HG02763 (cell line): ENCODE measurements around the gene VRK3.

Experiments
- ATAC-seq: cut with Tn5 transposase; IDR thresholded peaks from one replicate; pipeline ENCODE4 v1.9.1; 2021; ENCODE audit warnings: mild to moderate bottlenecking, moderate library complexity; ENCODE audit not compliant: unreplicated experiment

VRK3 gene

GRCh38 chr19:50036908-50037307 is 11.7 kb upstream of the VRK3 start:
- ATAC-seq: no peak

GRCh38 chr19:50030937-50031336 is 5.8 kb upstream of the VRK3 start:
- ATAC-seq: no peak

DNA sequence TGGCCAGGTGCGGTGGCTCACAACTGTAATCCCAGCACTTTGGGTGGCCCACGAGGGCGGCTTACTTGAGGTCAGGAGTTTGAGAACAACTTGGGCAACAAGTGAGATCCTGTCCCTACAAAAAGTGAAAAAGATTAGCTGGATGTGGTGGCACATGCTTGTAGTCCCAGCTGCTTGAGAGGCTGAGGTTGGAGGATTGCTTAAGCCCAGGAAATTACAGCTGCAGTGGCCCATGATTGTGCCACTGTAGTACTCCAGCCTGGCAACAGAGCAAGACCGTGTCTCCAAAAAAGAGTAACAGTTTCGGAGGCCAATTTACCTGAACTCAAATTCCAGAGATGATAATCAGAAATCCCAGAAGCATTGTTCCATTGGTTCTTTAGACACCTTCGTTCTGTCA is 5.1 kb upstream of the VRK3 start:
- no peak for ATAC-seq

DNA sequence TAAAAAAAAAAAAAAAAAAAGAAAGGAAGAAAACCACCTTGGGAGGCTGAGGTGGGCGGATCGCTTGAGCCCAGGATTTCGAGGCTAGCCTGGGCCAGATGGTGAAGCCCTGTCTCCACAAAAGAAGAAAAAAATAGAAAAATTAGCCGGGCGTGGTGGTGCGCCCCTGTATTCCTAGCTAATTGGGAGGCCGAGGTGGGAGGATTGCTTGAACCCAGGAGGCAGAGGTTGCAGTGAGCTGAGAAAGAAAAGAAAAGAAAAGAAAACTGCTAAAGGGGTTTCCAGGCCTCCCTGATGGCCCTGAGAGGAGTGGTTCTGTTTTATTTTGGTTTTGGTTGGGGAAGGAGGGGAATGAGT is 1.4 kb upstream of the VRK3 start:
- ATAC-seq: no peak

- peak; percentile 62 for ATAC-seq
Observed at GRCh38 chr19:50025794-50026549, 800 bp upstream of the VRK3 start, which contains the start of gene ZNF473. Gene ZNF473 (plus strand): TSS chr19:50026005. CDS start chr19:50031083, 5,078 bp downstream.

GRCh38 chr19:50024719-50025021 is 502 bp downstream of the VRK3 start:
- peak; percentile 1 for ATAC-seq

DNA sequence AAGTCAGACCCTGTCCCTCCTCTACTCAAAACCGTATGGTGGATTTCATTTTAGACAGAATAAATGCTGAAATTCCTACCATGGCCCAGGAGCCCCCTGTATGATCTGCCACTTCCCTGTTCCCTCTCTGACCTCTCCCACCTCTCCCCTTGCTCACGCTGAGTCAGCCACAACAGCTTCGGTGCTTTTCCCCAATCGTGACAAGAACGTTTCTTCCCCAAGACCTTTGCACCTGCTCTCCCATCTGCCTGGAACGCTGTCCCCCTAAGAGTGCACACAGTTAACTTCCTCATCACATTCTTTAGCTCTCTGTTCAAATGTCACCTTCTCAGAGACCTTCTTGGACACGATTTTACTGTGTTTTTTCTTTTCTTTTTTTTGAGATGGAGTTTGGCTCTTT is 2.3 kb downstream of the VRK3 start:
- no peak for ATAC-seq

DNA sequence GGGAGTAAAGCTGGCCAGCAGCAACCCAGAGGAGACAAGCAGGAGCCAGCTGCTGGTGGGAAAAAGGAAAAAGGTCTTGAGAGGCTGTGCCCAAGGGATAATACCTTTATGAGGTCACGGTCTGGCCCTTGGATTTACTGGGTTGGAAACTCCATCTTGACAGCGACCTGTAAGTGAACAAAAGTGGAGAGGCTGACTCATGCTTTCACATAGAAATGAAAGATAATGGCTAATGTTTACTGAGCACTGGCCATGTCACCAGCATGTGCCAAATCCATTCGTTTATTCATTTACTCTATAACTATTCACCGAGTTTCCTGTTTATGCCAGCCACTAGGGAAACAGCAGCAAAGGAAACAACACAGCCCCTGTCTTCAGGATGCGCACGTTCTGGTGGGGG is 4.7 kb downstream of the VRK3 start:
- no peak for ATAC-seq

DNA sequence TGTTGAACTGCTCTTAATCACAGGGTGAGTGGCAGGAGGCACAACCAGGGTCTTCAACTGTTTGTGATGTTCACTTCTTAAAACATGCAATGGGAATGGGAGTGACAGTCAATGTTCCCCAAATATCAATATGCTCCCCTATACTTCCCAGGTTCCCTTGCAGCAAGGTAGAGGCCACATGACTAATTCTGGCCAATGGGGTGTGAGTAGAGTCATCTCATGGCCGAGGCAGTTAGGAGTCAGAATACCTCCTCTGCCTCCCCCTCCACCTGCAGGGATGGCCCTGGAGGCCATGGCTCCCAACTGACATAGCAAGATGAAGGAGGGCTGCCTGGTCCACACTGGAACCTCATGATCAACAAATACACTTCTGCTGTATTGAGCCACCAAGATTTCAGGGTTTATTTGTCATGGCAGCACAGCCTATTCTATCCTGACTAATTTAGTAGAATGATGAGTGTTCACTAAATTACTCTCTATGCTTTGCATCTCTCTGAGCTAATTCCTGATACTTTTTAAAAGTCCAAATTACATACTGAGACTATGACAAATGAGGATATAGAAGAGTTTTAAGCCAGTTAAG is 8.9 kb downstream of the VRK3 start:
- ATAC-seq: no peak

GRCh38 chr19:50008532-50008931 is 16.6 kb downstream of the VRK3 start:
- ATAC-seq: no peak

GRCh38 chr19:50007947-50008346 is 17.2 kb downstream of the VRK3 start:
- no peak for ATAC-seq

GRCh38 chr19:50007170-50007569 is 18.0 kb downstream of the VRK3 start:
- no peak for ATAC-seq

GRCh38 chr19:50005428-50005827 is 19.7 kb downstream of the VRK3 start:
- no peak for ATAC-seq

GRCh38 chr19:50003810-50004419 is 21.3 kb downstream of the VRK3 start:
- ATAC-seq: no peak

DNA sequence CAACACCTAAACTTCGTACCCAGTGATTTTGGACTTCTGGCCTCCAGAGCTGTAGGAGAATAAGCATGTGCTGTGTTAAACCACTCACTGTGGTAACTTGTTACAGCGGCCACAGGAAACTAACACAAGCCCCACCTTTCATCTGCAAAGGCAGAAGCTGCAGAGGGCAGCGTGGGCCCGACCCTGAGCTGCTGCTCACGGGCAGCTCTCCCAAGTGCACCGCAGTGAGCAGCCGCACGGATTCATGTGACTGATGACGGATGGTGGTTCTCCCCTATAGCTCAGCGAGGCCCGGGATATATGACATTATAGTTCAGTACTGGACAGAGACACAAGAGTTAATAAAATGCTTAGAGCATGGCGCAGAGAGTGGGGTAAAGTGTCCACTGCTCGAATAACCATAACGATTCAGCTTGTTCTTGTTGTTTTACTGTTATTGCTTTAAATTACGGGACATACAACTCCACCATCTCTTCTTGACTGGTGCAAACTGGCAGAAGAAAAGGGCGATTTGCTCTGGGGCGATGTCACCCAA is 21.9 kb downstream of the VRK3 start:
- no peak for ATAC-seq

DNA sequence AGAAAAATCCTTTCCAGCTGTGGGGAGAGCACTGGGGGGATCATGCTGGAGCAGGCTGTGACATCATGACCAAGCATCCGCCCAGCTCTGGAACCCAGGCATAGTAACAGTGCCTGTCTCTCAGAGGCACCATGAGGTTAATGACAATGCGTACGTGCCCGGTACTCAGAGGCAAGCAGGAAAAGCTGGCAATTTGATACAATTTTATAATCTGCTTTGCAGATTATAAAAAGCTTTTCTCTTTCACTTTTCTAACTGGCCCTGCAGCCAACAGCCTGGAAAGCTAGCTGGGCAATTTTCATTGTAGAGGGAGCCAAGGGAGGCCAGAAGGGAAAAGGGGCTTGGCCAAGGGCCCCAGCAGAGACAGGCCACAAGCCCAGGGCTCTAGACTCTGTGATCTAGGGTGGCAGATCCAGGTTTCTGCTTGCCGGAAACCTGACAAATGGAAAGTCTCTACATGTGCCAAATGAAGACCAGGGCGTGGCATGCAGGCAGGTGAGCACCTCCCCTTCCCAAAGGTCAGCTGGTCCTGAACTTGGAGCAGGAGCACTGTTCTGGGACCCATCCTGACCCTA is 22.7 kb downstream of the VRK3 start:
- no peak for ATAC-seq

DNA sequence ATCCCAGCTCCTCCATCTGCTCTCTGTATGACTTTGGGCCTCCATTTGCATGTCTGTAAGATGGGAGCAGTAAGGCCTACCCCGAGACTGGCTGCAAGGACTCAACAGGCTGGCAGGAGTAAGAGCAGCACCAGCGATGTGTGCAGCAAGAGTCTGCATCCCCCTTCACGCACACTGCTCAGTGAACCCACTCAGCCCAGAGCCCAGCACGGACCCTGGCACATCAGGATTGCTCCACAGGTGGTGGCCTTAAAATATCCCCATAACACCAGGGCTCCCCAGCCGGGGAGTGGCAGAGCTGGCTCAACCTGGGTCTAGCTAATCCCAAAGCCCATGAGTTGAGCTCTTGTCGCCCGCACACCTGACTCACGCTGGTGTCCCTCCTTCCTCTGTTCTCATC is 23.4 kb downstream of the VRK3 start:
- no peak for ATAC-seq

- no peak for ATAC-seq
Observed at GRCh38 chr19:50000841-50001557, 24.2 kb downstream of the VRK3 start.

GRCh38 chr19:50000038-50000840 is 24.9 kb downstream of the VRK3 start:
- ATAC-seq: no peak

DNA sequence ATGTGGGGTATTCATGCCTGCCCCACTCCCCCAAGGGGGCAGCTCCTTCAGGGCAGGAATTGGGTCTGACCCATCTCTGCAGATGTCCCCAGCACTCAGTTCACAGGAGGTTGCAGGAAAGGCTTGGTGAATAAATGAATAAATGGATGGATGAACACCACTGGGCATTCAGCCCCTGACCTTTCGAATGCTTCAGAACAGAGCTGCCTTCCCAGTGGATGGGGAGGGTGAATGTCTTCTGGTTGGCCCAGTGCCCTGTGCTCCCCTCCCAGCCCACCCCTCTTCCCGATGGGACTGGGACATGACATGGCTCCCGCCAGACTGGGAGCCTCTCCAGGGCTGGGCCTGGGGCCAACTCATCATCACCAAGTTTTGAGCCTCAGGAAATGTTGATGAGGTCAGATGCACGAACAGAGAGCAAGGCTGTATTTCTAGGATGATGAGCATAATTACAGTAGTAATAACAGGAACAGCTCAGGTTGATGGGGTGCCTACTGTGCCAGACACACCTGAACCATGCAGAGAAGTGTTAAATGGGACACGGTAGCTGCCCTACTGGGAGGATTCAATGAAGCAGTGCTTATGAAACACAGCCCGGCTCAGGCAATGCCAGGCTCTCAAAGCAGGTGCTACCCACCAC is 25.7 kb downstream of the VRK3 start:
- no peak for ATAC-seq
